ENCODE results near the gene SPRY4.
"Not testable (repeated sequence)": the region's sequence is repeated elsewhere in the genome, so short reads cannot be mapped to it uniquely, and the experiment has no call there.

Gene SPRY4

GRCh38 chr5:142324871-142325724 is at the start of gene SPRY4:
SPRY4 (minus strand) TSS chr5:142325021; CDS start chr5:142315108, 9,913 bp downstream.
- peak; percentile 96 for DNase-seq

GRCh38 chr5:142368529-142368928 is 43.7 kb upstream of the SPRY4 start:
- no peak for DNase-seq

GRCh38 chr5:142366007-142366406 is 41.2 kb upstream of the SPRY4 start:
- no peak for DNase-seq

GRCh38 chr5:142364251-142365145 is 39.7 kb upstream of the SPRY4 start:
- DNase-seq: no peak

- DNase-seq: no peak
Measured at GRCh38 chr5:142363619-142363963, 38.8 kb upstream of the SPRY4 start.

- not testable (repeated sequence) for DNase-seq
Measured at GRCh38 chr5:142362193-142362592, 37.4 kb upstream of the SPRY4 start.

- DNase-seq: no peak
Measured at GRCh38 chr5:142360607-142361120, 35.8 kb upstream of the SPRY4 start.

GRCh38 chr5:142360051-142360498 is 35.3 kb upstream of the SPRY4 start:
- no peak for DNase-seq

- DNase-seq: no peak
Measured at GRCh38 chr5:142358648-142359047, 33.8 kb upstream of the SPRY4 start.

- no peak for DNase-seq
Measured at GRCh38 chr5:142358121-142358520, 33.3 kb upstream of the SPRY4 start.

- DNase-seq: no peak
Measured at GRCh38 chr5:142357469-142358090, 32.8 kb upstream of the SPRY4 start.

- peak; percentile 92 for DNase-seq
Measured at GRCh38 chr5:142356716-142357468, 32.1 kb upstream of the SPRY4 start.

- no peak for DNase-seq
Measured at GRCh38 chr5:142356349-142356715, 31.5 kb upstream of the SPRY4 start.

GRCh38 chr5:142353071-142353472 is 28.3 kb upstream of the SPRY4 start:
- DNase-seq: no peak

GRCh38 chr5:142350021-142350420 is 25.2 kb upstream of the SPRY4 start:
- DNase-seq: no peak

- no peak for DNase-seq
Measured at GRCh38 chr5:142346706-142347105, 21.9 kb upstream of the SPRY4 start.

- DNase-seq: not testable (repeated sequence)
Measured at GRCh38 chr5:142344915-142345314, 20.1 kb upstream of the SPRY4 start.

- no peak for DNase-seq
Measured at GRCh38 chr5:142343531-142343930, 18.7 kb upstream of the SPRY4 start.

- no peak for DNase-seq
Measured at GRCh38 chr5:142342128-142342981, 17.5 kb upstream of the SPRY4 start.

- DNase-seq: no peak
Measured at GRCh38 chr5:142339781-142340180, 15.0 kb upstream of the SPRY4 start.

GRCh38 chr5:142334538-142334937 is 9.7 kb upstream of the SPRY4 start:
- DNase-seq: no peak
